Endothelial cell of umbilical vein (primary cell): ENCODE measurements around the gene SETBP1. TPM values are rescaled to one million over a fixed set of nuclear protein-coding genes. Genes with fewer than 3 reads are reported as not detected.

Experiments
- BruUV-seq: library from RNA; stranded (reverse); fragments of 400-500 nt; replicated peaks from 2 replicates; lab custom pipeline; 2021; lab: Mats Ljungman, UMichigan
- CTCF ChIA-PET: fragments of 300-600, 350-600 bp; sonication (Branson Sonifier 250); formaldehyde crosslinking; loops from one replicate; lab custom pipeline; 2021; ENCODE audit warnings: antibody characterized with exemption, inconsistent platforms; lab: Charles Lee
- POLR2A ChIA-PET: fragments of 300-600, 350-600 bp; sonication (Branson Sonifier 250); formaldehyde crosslinking; loops from one replicate; lab custom pipeline; 2021; ENCODE audit warnings: antibody characterized with exemption, inconsistent platforms; lab: Charles Lee
- DNase-seq: peaks from one replicate; pipeline ENCODE4 v3.0.0-alpha.2; 2011; ENCODE audit warnings: low read depth, low spot score
- FAIRE-seq: peaks from 2 replicates; lab custom pipeline; 2011; peaks lifted over from hg19 to GRCh38; lab: Jason Lieb, UNC
- H2AFZ ChIP-seq: 2 replicates; pipeline ENCODE4 v1.6.0; 2012; ENCODE audit warnings: low read depth, low read length, control low read depth, inconsistent platforms
- H3K27ac ChIP-seq: 2 replicates; pipeline ENCODE4 v1.5.1; 2011; ENCODE audit warnings: low read depth, mild to moderate bottlenecking, control low read depth, low read length, moderate library complexity; ENCODE audit not compliant: insufficient read depth
- H3K27me3 ChIP-seq, 2 experiments: 2 replicates each; pipeline versions ENCODE4 v1.6.0 to v1.6.1; 2011; ENCODE audit warnings: low read length in 2 of 2, mixed read lengths in 1 of 2; ENCODE audit not compliant: control insufficient read depth in 2 of 2, insufficient read depth in 2 of 2
- H3K36me3 ChIP-seq, 2 experiments: 2 replicates in 1 of 2; 3 replicates in 1 of 2; pipeline ENCODE4 v1.5.1; 2011; ENCODE audit warnings: low read length in 2 of 2, mild to moderate bottlenecking in 1 of 2, moderate library complexity in 1 of 2; ENCODE audit not compliant: control insufficient read depth in 2 of 2, insufficient read depth in 2 of 2; ENCODE audit errors: extremely low read depth in 1 of 2
- H3K4me1 ChIP-seq: 3 replicates; pipeline ENCODE4 v1.5.1; 2011; ENCODE audit warnings: mild to moderate bottlenecking, low read length; ENCODE audit not compliant: control insufficient read depth, insufficient read depth; ENCODE audit errors: extremely low read depth
- H3K4me2 ChIP-seq: 2 replicates; pipeline ENCODE4 v1.6.1; 2011; ENCODE audit warnings: low read length, control low read depth, mixed read lengths; ENCODE audit not compliant: insufficient read depth
- H3K4me3 ChIP-seq, 3 experiments: fragments of 200-600 bp in 1 of 3; sonication (generic), shearing (Covaris generic) in 1 of 3; replicated peaks in 1 of 3; 2 replicates each; pipeline ENCODE4 v1.5.1; 2011 to 2016; ENCODE audit warnings: control low read depth in 3 of 3, low read length in 3 of 3, mild to moderate bottlenecking in 2 of 3, inconsistent platforms in 1 of 3, low read depth in 1 of 3, moderate library complexity in 1 of 3; ENCODE audit not compliant: insufficient read depth in 1 of 3
- H3K79me2 ChIP-seq: 2 replicates; pipeline ENCODE4 v1.6.0; 2012; ENCODE audit warnings: low read length, inconsistent platforms; ENCODE audit not compliant: control insufficient read depth, insufficient read depth
- H3K9ac ChIP-seq: replicated peaks from 2 replicates; pipeline ENCODE3; 2011; ENCODE audit warnings: low read length, control low read depth; ENCODE audit not compliant: insufficient read depth; ENCODE audit errors: extremely low read depth
- H3K9me1 ChIP-seq: replicated peaks from 3 replicates; pipeline ENCODE4 v1.6.0; 2011; ENCODE audit warnings: mild to moderate bottlenecking, low read length; ENCODE audit not compliant: control insufficient read depth, insufficient read depth; ENCODE audit errors: extremely low read depth
- H3K9me3 ChIP-seq: replicated peaks from 2 replicates; pipeline ENCODE4 v1.5.1; 2012; ENCODE audit warnings: low read length, inconsistent platforms; ENCODE audit not compliant: control insufficient read depth, insufficient read depth
- H4K20me1 ChIP-seq: replicated peaks from 2 replicates; pipeline ENCODE3; 2011; ENCODE audit warnings: mild to moderate bottlenecking, low read length; ENCODE audit not compliant: control insufficient read depth, insufficient read depth; ENCODE audit errors: extremely low read depth
- CTCF ChIP-seq, 2 donors: IDR thresholded peaks; 1 replicate in 1 of 2; 2 replicates in 1 of 2; pipeline ENCODE4 v1.5.1; 2011; ENCODE audit warnings: low read length in 2 of 2, mild to moderate bottlenecking in 2 of 2, moderate library complexity in 2 of 2, control low read depth in 1 of 2, inconsistent platforms in 1 of 2, low read depth in 1 of 2; ENCODE audit not compliant: insufficient read depth in 1 of 2; ENCODE audit errors: extremely low read depth in 1 of 2
- EZH2 ChIP-seq: IDR thresholded peaks from 2 replicates; pipeline ENCODE4 v1.6.1; 2012; ENCODE audit warnings: borderline replicate concordance, low read depth, mild to moderate bottlenecking, moderate library complexity, low read length, inconsistent platforms; ENCODE audit not compliant: severe bottlenecking
- FOS ChIP-seq: IDR thresholded peaks from 2 replicates; pipeline ENCODE4 v1.6.1; 2011; ENCODE audit warnings: mild to moderate bottlenecking, low read length, moderate library complexity, borderline replicate concordance; ENCODE audit not compliant: insufficient read depth
- GATA2 ChIP-seq: IDR thresholded peaks from 2 replicates; pipeline ENCODE4 v1.7.0; 2011; ENCODE audit warnings: low read depth, mild to moderate bottlenecking, moderate library complexity, mixed read lengths, low read length; ENCODE audit not compliant: insufficient read length, insufficient read depth
- JUN ChIP-seq: IDR thresholded peaks from 2 replicates; pipeline ENCODE4 v1.6.1; 2011; ENCODE audit warnings: borderline replicate concordance, low read depth; ENCODE audit not compliant: insufficient read length, insufficient read depth
- MAX ChIP-seq: IDR thresholded peaks from 2 replicates; pipeline ENCODE4 v1.6.1; 2011; ENCODE audit not compliant: insufficient read depth, insufficient read length
- MYC ChIP-seq: IDR thresholded peaks from one replicate; pipeline ENCODE4 v1.6.1; 2011; ENCODE audit warnings: mild to moderate bottlenecking, low read depth, low read length
- POLR2A ChIP-seq: IDR thresholded peaks from 2 replicates; pipeline ENCODE4 v1.6.1; 2012; ENCODE audit warnings: low read depth, mild to moderate bottlenecking, control low read depth, low read length
- POLR2AphosphoS5 ChIP-seq: IDR thresholded peaks from 2 replicates; pipeline ENCODE4 v1.6.1; 2012; ENCODE audit warnings: low read depth, mild to moderate bottlenecking, control low read depth, low read length, moderate library complexity; ENCODE audit not compliant: insufficient read depth
- dilution Hi-C: fragments of 300-500 bp; cut with MboI; formaldehyde crosslinking; loops from one replicate; pipeline ENCODE4 v1.15.0; 2019; ENCODE audit warnings: low sequenced_read_pairs; ENCODE audit not compliant: extremely low pct_ligation_motif_present
- intact Hi-C: fragments of 100-400 bp; cut with micrococcal nuclease; formaldehyde crosslinking; loops from one replicate; pipeline ENCODE4 v1.10.0; 2022
- polyA plus RNA-seq, 4 experiments: library from polyadenylated mRNA; depleted of rRNA in 3 of 4; stranded (reverse) in 3 of 4; unstranded in 1 of 4; fragments of >200 nt; gene quantifications; 2 replicates each; pipeline versions ENCODE4 v1.2.1 to v1.2.3, GENCODE V29; 2011 to 2012; ENCODE audit warnings: missing spikeins in 1 of 4
- total RNA-seq: library from RNA; stranded (reverse); gene quantifications from 2 replicates; pipeline ENCODE4 v1.2.3, GENCODE V29; 2021

The SETBP1 gene
- total and polyA plus RNA-seq, 2 donors (not counting 3 experiments of a cell fraction or from before 2014, with no cell fraction given): 0.76 to 3.1 TPM

GRCh38 chr18:44903327-44903726 lies 222.6 kb downstream of the SETBP1 start:
- no peaks in the 10 kb centered on the region for H3K4me1 ChIP-seq
- H3K9me3 ChIP-seq: no peaks in the 10 kb centered on the region
- no peak overlapping the region for H3K4me3 ChIP-seq
- no peaks in the 10 kb centered on the region for H3K79me2 ChIP-seq
- no TSS peak for BruUV-seq
- no peaks in the 10 kb centered on the region for H3K9me1 ChIP-seq
- intact Hi-C loops: no loop called here
- POLR2A ChIA-PET: no interaction called here
- H2AFZ ChIP-seq: no peak overlapping the region
- CTCF ChIA-PET: no interaction called here
- no peak overlapping the region for H3K4me2 ChIP-seq
- H3K36me3 ChIP-seq: no peaks in the 10 kb centered on the region
- dilution Hi-C loops: no loop called here
- H4K20me1 ChIP-seq: no peaks in the 10 kb centered on the region
- H3K27me3 ChIP-seq: no peaks in the 10 kb centered on the region
- H3K9ac ChIP-seq: no peak overlapping the region
- no peak overlapping the region for H3K27ac ChIP-seq
- TF ChIP-seq CTCF (IDR thresholded peaks at IDR 0.05; ENCODE audit: extremely low read depth in 1 of 2, insufficient read depth in 1 of 2, low read depth in 1 of 2, low read length in 2 of 2) (no peak), POLR2A (no peak), MAX (no peak), GATA2 (no peak), EZH2 (no peak), FOS (no peak), POLR2AphosphoS5 (no peak), JUN (no peak), MYC (no peak)
- no peak for FAIRE-seq
- no peak for DNase-seq
